ENCODE results near the gene PRELID3B. TPM values are rescaled to one million over a fixed set of nuclear protein-coding genes. Genes with fewer than 3 reads are reported as not detected.
A peak's percentile ranks its signal among the peaks of the same experiment; 100 is the strongest.
"Not testable (repeated sequence)": the region's sequence is repeated elsewhere in the genome, so short reads cannot be mapped to it uniquely, and the experiment has no call there.

Gene PRELID3B
- polyA plus RNA-seq, 4 donors: 66.6 to 86.1 (median 73.9) TPM

GRCh38 chr20:59050437-59050836 lies 7.9 kb upstream of the PRELID3B start:
- DNase-seq (ENCODE audit: low read depth in 4 of 4, low spot score in 3 of 4): no peak

GRCh38 chr20:59048681-59049030 lies 6.1 kb upstream of the PRELID3B start:
- DNase-seq (ENCODE audit: low read depth in 4 of 4, low spot score in 3 of 4): no peak

GRCh38 chr20:59047938-59048680 lies 5.5 kb upstream of the PRELID3B start:
- DNase-seq (ENCODE audit: low read depth in 4 of 4, low spot score in 3 of 4): no peak

- no peak for DNase-seq (ENCODE audit: low read depth in 4 of 4, low spot score in 3 of 4)
Observed at GRCh38 chr20:59046862-59047261, 4.3 kb upstream of the PRELID3B start.

GRCh38 chr20:59044796-59045195 lies 2.2 kb upstream of the PRELID3B start:
- DNase-seq (ENCODE audit: low read depth in 4 of 4, low spot score in 3 of 4): no peak

- no peak for DNase-seq (ENCODE audit: low read depth in 4 of 4, low spot score in 3 of 4)
Observed at GRCh38 chr20:59044295-59044694, 1.7 kb upstream of the PRELID3B start.

GRCh38 chr20:59043698-59044097 lies 1.1 kb upstream of the PRELID3B start:
- no peak for DNase-seq (ENCODE audit: low read depth in 4 of 4, low spot score in 3 of 4)

GRCh38 chr20:59042796-59043631 lies 428 bp upstream of the PRELID3B start:
- DNase-seq (ENCODE audit: low read depth in 4 of 4, low spot score in 3 of 4): peak; percentile 79 to 86 (median 82)

GRCh38 chr20:59041487-59041886 lies 1.1 kb downstream of the PRELID3B start:
- not testable (repeated sequence) for DNase-seq (ENCODE audit: low read depth in 4 of 4, low spot score in 3 of 4)

GRCh38 chr20:59040667-59041066 lies 1.9 kb downstream of the PRELID3B start:
- no peak for DNase-seq (ENCODE audit: low read depth in 4 of 4, low spot score in 3 of 4)

- no peak for DNase-seq (ENCODE audit: low read depth in 4 of 4, low spot score in 3 of 4)
Observed at GRCh38 chr20:59039233-59039632, 3.4 kb downstream of the PRELID3B start.

GRCh38 chr20:59037386-59037785 lies 5.2 kb downstream of the PRELID3B start:
- DNase-seq (ENCODE audit: low read depth in 4 of 4, low spot score in 3 of 4): no peak

- no peak for DNase-seq (ENCODE audit: low read depth in 4 of 4, low spot score in 3 of 4)
Observed at GRCh38 chr20:59035381-59035780, 7.2 kb downstream of the PRELID3B start.

- DNase-seq (ENCODE audit: low read depth in 4 of 4, low spot score in 3 of 4): no peak
Observed at GRCh38 chr20:59033616-59034165, 8.9 kb downstream of the PRELID3B start.

GRCh38 chr20:59033093-59033492 lies 9.5 kb downstream of the PRELID3B start:
- DNase-seq (ENCODE audit: low read depth in 4 of 4, low spot score in 3 of 4): no peak

GRCh38 chr20:59032713-59033059 lies 9.9 kb downstream of the PRELID3B start:
- DNase-seq (ENCODE audit: low read depth in 4 of 4, low spot score in 3 of 4): no peak

GRCh38 chr20:59032023-59032712 lies 10.4 kb downstream of the PRELID3B start, which contains the start of gene ATP5F1E:
Gene ATP5F1E (minus strand): TSS chr20:59032335. CDS start chr20:59032251, 84 bp downstream.
- peak; percentile 87 to 90 (median 88) for DNase-seq (ENCODE audit: low read depth in 4 of 4, low spot score in 3 of 4)

GRCh38 chr20:59031564-59032022 lies 11.0 kb downstream of the PRELID3B start:
- no peak for DNase-seq (ENCODE audit: low read depth in 4 of 4, low spot score in 3 of 4)

- no peak for DNase-seq (ENCODE audit: low read depth in 4 of 4, low spot score in 3 of 4)
Observed at GRCh38 chr20:59030911-59031563, 11.5 kb downstream of the PRELID3B start.

- no peak for DNase-seq (ENCODE audit: low read depth in 4 of 4, low spot score in 3 of 4)
Observed at GRCh38 chr20:59028812-59029211, 13.8 kb downstream of the PRELID3B start.
